NCI-H460 (cell line): Measurements from ENCODE around the gene ZDHHC19. TPM values are rescaled to one million over a fixed set of nuclear protein-coding genes. Genes with fewer than 3 reads are reported as not detected.
"Not testable (repeated sequence)": the region's sequence is repeated elsewhere in the genome, so short reads cannot be mapped to it uniquely, and the experiment has no call there.

Experiments
- DNase-seq: peaks from one replicate; pipeline ENCODE4 v3.0.0-alpha.2; 2016; ENCODE audit warnings: low read depth; ENCODE audit errors: extremely low read depth
- total RNA-seq: library from RNA; depleted of rRNA; stranded (reverse); fragments of >200 nt; shearing (Covaris generic); gene quantifications from 2 replicates; pipeline ENCODE4 v1.2.3, GENCODE V29; 2014

ZDHHC19 gene
- total RNA-seq, 1 experiment from 2014 or later = not detected

- DNase-seq = no peak
These were observed 14.7 kb upstream of the ZDHHC19 start for GRCh38 chr3:196225763-196226364.

- no peak for DNase-seq
These were observed 13.9 kb upstream of the ZDHHC19 start for GRCh38 chr3:196225086-196225485.

GRCh38 chr3:196222876-196223595, 11.8 kb upstream of the ZDHHC19 start:
- DNase-seq = no peak

- DNase-seq = no peak
These were observed 9.8 kb upstream of the ZDHHC19 start for GRCh38 chr3:196220991-196221390.

- no peak for DNase-seq
These were observed 9.4 kb upstream of the ZDHHC19 start for GRCh38 chr3:196220587-196220986.

- DNase-seq = no peak
These were observed 8.7 kb upstream of the ZDHHC19 start for GRCh38 chr3:196219970-196220311.

GRCh38 chr3:196219194-196219969, 8.2 kb upstream of the ZDHHC19 start:
- no peak for DNase-seq

GRCh38 chr3:196218155-196218712, 7.0 kb upstream of the ZDHHC19 start:
- no peak for DNase-seq

- no peak for DNase-seq
These were observed 6.3 kb upstream of the ZDHHC19 start for GRCh38 chr3:196217307-196218154.

GRCh38 chr3:196216681-196217211, 5.5 kb upstream of the ZDHHC19 start:
- no peak for DNase-seq

- no peak for DNase-seq
These were observed 4.9 kb upstream of the ZDHHC19 start, which contains the start of gene SLC51A for GRCh38 chr3:196216089-196216564. Gene SLC51A, plus strand, starts transcription at chr3:196216534. Its CDS starts 179 bp downstream, at chr3:196216713.

- no peak for DNase-seq
These were observed 4.4 kb upstream of the ZDHHC19 start for GRCh38 chr3:196215493-196216020.

- no peak for DNase-seq
These were observed 3.7 kb upstream of the ZDHHC19 start for GRCh38 chr3:196214783-196215441.

- not testable (repeated sequence) for DNase-seq
These were observed 1.1 kb downstream of the ZDHHC19 start for GRCh38 chr3:196209944-196210672.

GRCh38 chr3:196208942-196209695, 2.1 kb downstream of the ZDHHC19 start:
- no peak for DNase-seq

GRCh38 chr3:196207833-196208607, 3.2 kb downstream of the ZDHHC19 start:
- no peak for DNase-seq
